Epidermal melanocyte (primary cell): ENCODE data around the gene TNRC6C.
"Not testable (repeated sequence)": the region's sequence is repeated elsewhere in the genome, so short reads cannot be mapped to it uniquely, and the experiment has no call there.

Source experiments
- DNase-seq: peaks from one replicate; pipeline ENCODE4 v3.0.0; 2011; ENCODE audit warnings: low spot score; ENCODE audit not compliant: insufficient read length

Gene TNRC6C

DNA sequence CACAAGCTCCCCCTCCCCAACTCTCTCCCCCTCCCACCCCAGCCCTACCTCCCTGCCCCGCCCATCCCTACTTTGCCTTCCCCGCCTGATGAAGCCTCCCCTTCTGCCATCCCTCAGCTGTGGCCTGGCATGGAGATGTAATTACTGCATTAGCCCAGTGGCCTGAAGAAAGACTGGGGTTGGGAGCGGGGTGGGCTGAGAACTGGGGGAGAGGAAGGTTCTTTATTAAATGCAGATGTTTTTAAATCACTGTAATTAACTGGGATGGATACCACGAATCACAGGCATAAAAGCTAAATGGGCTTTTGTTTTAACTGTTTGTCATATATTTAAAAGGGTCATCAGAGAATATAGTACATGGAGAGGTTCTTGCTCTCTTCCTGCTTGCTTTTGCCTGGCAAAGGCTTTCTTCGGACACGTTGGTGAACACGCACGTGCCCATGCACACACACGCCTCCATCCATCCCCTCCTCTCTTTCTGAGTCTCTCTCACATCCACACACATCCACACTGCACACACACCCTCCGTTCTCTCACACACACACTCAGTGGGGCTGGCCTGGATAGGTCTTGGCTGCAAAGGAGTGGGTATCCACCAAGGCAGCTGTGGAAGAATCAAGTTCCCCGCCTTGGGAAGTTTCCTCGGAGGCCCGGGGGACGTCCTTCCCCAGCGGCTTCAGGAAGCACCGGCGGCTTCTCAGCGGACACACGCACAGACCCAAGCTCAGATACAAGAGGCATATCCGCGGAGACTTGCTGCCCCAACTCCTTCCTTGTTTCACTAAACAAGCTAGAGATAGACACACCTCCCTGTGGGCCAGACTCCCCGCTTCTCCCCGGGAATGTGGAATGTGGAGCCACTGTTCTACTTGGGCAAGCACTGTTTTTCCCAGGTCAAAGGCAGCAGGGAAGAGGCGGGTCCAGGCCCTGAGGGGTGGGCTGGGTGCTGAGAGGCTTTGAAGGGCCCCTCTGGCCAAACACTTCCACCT, 27.4 kb upstream of the TNRC6C start:
- no peak for DNase-seq

DNA sequence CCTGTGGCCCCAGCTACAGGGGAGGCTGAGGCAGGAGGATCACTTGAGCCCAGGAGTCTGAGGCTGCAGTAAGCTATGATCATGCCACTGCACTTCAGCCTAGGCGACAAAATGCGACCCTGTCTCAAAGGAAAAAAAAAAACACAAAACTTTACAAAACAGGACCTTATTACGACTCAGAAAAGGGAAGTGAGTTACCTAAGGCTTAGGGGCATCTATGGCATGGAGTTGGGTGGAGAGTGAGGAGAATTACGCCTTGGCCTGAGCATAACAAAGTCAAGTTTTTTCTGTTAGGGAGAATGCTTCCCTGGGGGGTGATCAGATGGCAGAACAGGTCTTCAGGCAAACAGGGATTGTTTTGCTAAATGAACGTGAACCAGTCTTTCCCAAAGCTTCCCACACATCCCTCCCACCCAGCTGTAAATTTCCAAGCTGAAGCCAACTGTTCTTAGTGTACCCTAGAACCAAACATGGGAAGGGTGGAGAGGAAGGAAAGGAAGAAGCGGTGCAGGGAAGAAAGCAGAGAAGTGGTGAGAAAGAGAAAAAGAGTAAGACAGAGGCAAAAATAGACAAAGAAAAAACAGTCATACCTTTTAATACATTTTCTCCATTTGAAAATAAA, 24.6 kb upstream of the TNRC6C start:
- no peak for DNase-seq

DNA sequence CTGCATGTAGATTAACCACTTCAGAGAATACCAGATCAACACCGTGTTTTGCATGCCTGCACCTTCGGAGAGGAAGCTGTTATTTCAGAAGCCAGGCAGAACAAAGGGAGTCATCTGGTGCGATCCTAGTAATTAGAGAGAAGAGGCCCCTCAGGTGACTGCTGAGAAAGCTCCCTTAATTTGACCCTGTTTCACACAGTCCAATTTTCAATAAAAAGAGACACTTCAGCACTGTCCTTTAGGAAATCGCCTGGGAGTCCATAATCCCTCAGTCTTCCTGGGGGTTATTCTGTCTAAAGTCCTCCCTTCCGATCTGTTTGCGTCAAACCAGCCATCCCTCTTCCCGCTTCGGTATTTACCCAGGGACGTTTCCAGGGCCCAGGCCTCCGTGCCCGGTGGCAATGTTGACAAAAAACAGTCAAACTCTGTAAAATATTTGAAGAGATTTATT, 23.4 kb upstream of the TNRC6C start:
- no peak for DNase-seq

DNA sequence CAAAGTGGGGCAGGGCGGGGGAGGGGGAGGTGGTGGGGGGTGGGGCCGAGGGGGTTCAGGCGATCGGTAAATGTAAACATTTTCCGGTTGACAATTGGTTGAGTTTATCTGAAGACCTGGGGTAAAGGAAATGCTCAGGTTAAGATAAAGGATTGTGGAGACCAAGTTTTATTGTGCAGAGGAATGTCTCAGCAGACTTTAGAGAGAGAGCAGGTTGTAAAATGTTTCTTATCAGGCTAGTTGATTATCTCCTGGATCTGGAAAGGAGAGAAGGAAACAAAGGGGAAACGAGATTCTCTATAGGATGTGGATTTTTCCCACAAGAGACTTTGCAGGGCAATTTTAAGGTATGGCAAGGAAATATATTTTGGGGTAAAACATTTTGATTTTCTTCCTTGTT, 22.8 kb upstream of the TNRC6C start:
- DNase-seq: not testable (repeated sequence)

DNA sequence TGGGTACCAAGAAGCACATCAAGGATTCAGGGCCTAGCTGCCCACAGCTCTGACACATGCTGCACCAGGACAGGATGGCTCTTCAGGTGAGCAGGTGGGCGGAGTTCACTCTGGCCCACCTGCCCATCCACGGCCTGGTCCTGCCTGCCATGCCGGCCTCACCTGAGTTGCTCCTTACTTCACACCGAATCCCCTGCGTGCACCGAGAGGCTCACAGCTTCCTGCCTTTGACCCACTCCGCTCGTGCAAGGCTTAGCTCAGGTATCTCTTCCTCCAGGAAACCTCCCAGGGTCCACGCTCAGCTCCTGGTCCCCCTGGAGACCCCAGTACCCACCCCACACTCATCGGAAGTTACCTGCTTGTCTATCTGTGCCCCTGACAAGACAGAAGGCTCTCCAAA, 21.6 kb upstream of the TNRC6C start:
- no peak for DNase-seq

DNA sequence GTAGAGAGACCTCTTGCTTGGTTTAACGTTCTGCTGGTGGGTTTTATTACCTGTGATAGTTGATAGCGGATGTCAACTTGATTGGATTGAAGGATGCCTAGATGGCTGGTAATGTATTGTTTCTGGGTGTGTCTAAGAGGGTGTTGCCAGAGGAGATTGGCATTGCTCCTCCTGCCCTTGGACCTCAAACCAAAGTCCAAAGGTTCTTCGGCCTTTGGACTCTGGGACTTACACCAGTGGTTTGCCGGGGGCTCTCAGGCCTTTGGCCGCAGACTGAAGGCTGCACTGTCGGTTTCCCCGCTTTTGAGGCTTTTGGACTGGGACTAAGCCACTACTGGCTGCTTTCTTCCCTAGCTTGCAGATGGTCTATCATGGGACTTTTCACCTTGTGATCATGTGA, 17.5 kb upstream of the TNRC6C start:
- DNase-seq: no peak

DNA sequence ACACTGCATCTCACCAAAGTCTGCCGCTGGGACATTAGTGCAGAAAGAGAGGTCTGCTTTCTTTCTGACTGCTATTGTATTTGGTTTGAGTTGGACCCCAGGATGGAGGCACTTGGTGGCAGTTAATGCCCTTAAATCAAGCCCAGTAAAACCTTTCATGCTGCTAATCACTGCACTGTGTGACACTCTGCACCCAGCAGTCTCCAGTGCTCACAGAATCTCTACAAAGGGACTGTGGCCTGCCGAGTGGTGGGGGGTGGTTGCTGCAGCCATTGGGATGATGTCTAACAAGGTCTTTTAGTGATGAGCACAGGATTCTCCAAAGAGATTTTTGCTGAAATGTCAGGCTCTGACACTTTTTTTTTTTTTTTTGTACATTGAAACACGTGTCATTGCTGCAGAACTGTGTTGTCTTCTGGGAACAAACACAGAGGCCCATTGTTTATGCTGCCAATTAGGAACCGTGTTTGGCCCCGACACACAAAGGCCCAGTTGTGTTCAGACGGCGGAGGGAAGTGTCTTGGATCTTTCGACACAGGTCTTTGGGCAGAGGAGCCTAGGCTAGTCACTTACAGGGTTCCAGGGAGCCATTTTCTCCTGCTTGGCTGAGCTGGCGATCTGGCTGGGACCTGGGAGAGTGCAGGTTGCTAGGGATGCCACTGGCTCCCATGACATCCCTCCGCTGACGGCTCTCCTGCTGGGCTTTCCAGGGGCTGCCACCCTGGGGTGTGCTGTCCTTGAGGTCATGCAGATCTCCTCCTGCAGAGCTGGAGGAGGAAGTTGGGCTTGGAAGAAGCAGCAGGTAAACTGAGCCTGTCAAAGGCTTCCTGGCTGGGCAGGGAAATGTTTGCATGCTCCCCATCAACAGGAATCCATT, 16.2 kb upstream of the TNRC6C start:
- DNase-seq: peak; percentile 57

DNA sequence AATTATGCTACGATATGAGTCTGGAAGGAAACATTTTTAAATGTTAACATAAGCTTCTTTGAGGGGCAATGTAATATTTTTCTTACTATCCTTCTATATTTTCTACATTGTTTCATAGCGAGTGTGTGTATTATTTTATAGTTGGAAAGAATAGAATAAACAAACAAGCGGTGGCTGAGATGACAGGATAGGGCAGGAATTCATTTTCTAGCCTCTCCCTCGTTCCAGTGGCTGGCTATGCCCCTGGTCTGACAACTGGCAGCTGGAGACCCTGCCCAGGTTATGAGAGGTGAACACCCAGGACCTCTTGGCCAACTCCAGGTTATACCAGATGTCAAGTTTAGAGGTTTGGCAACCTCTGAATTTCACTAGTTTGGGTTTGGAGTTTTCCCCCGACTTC, 14.5 kb upstream of the TNRC6C start:
- no peak for DNase-seq

DNA sequence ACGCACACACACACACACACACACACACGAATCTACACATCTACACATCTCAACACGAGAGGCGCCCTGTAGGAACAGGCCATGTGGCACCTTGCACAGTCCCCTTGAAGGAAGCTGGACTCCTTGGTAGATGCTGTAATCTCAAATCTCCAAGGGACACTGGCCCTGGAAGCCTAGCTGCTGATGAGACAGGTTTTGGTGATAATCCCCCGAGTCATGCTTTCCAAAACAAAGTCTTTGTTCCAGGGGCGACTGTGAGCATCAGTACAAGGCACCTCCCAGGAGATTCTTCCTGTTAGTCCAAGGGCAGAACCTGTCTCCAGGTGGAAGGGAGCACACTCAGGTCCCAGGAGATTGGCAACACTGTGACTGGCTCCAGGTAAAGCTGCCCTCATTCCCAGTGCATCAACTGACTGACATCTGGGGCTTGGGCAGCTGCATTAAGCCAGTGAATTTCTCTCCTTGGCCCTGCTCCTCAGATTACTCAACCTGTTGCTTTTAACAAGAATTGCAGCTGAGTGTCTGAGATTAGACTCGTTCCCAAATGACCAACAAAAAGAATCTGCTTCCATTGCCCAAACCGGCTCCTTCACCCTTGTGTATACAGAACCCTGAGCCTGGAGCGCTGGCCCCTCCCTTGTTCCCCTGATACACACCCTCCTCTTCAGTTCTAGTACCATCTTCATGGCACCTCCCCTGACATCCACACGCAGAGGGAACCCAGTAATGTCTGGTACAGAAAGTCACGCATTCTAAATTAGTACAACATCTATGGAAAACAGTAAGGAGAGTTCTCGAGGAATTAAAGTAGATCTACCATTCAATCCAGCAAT, 13.9 kb upstream of the TNRC6C start:
- no peak for DNase-seq

DNA sequence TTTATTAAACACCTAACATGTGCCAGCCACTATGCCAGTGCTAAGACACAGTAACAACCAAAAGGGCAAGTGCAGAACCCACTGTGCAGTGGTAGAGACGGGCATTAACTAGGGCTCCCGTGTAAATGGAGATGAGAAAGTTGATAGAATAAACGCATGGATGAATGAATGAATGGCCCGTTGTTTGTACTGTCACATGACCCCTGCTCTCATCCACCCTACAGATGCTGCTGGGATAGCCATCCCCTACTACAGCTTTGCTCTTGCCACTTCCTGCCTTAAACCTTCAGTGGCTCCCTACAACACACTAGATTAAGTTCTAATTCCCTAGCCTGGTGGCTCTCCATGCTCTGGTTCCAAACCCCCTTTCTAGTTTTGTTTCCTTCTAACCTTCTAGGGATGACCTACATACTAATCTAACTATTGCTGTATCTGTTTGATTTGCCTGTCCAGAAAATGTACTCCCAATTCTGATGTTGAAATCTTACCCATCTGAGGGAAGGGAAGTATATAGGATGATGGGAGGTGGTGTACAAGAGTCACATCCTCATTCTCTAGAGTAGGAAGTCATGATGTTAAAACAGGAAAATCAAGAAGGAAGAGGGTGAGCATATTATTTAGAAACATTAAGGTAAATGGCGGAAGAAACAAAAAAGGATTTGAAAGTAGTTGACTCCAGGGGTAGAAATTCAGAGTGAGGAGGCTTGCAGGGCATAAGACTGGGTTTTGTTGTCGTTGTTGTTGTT, 11.4 kb upstream of the TNRC6C start:
- DNase-seq: no peak

DNA sequence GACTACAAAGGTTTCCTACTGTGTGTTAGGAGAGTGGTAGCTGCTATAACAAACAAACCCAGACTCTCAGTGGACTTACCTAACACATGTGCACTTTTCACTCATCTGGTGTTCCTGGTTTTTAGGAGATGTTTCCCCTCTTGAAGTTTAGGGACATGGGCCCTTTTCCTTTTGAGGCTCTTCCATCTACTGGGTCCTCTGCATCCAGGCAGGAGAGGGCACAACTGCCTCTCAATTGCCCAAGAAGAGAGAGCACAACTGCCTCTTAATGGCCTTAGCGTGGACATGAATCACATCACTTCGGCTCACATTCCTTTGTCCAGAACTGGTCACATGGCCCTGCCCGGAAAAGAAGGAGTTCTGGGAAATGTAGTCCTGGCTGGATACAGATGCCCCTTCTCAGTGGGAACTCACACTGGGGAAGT, 9.8 kb upstream of the TNRC6C start:
- no peak for DNase-seq

DNA sequence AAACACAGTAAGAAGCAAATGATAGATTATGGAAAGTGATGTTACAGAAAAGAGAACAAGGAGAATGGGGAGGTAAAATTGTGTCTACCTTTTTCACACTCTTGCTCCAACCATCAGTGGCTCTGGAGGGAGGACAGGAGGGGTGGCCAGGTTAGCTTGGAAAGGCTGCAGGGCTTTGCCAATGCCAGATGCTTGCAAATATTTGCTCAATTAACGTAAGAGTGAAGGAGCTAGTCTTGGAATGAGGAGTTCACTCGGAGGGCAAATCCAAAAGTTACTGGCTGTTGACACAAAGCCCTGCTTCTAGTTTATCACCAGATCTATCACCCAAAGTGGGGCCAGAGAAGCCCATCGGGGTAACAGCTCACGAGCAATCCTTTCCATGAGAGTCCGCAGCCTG, 7.4 kb upstream of the TNRC6C start:
- DNase-seq: no peak

DNA sequence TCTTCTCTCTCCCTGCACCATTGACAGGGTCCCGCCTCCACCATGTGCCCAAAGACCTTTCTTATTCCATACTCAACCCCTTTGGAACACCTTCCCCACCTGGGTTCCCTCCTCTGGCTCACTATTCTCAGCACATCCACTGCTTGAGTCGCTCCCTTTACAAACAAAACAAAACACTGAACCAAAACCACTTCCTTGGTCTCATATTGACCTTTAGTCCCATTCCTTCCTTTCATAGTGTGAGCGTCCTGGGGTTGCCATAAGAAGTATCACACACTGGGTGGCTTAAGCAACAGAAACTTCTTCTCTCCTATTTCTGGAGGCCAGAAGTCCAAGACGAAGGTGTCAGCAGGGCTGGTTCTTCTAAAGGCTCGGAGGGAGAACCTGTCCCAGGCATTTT, 6.1 kb upstream of the TNRC6C start:
- DNase-seq: no peak

DNA sequence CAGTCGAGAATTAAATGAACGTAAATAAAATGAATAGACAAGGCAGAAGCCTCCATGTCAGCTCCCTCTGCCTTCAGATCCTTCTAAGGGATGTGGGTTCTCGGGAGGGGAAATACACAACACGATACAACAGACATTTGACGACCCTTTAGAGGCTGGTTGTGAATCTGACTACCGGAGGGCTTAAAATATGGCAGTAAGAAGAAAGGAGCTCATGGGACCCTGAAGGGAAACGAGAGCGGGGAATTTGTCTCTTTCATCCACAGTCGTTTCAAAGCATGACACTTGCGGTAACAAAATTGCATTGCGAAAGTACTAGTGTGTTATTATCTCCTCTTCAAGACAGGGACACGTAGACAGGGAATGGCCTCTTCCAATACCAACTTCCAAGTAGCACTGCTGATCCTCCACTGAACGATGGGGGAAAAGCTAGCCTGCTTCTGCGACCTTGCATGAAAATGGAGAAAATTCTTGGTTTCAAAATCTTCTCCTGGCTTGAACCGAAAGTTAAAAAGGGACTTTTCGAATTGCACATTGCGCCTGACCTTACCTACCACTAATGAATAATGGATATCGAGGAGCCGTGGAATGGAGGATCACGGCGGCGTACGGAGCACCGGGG, 1.2 kb upstream of the TNRC6C start:
- DNase-seq: no peak

DNA sequence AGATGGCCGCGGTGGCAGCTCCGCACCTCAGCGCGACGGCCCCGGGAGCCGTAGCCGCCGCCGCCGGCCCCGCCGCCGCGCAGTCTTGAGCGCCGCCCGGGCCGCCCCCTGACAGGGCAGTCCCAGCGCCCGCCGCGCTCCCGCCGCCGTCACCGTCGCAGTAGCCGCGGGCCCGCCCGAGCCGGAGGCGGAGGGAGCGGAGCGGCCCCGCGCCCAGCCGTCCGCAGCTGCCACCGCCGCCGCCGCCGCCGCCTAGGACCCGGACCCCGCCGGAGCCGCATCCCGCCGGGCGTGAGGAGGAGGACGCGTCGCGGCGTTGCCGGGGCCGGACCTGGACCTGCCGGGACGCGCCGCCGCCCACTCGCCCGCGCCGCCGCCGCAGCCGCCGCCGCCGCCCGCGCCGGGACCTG, 218 bp downstream of the TNRC6C start:
- no peak for DNase-seq

DNA sequence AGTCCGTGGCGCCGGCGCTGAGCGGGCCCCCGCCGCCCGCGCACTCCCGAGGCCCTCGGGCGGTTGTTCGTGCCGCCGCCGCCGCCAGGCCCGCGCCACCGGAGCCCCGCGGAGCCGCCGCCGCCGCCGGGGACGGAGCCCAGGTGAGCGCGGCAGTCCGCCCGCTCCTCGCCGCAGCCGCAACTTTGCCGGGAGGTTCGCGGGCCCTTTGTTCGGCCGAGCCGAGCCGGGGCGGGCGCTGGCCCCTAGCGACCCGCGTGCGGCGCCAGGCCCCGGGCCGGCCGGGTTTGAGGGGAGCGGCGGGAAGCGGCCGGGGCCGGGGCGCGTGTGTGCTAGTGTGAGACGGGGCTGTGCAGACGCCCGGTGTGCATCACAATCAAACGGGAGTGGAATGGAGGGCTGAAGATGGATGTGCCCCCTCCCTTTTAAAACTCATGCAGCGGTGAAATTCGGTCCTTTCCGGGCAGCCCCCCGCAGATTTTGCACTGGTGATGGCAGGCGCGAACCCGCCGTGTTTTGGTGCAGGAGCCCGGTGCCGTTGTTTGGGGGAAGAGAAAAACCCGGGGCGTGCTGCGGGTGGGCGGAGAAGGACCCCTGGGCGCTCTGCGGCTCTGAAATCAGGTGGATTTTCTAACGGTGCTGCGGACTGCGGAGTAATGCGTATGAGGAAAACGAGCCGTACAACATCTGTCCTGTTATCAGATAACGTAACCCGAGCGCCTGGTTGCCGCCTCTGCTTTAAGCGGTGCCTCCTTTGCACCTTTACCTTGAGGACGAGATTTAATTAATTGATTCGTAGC, 823 bp downstream of the TNRC6C start:
- no peak for DNase-seq

DNA sequence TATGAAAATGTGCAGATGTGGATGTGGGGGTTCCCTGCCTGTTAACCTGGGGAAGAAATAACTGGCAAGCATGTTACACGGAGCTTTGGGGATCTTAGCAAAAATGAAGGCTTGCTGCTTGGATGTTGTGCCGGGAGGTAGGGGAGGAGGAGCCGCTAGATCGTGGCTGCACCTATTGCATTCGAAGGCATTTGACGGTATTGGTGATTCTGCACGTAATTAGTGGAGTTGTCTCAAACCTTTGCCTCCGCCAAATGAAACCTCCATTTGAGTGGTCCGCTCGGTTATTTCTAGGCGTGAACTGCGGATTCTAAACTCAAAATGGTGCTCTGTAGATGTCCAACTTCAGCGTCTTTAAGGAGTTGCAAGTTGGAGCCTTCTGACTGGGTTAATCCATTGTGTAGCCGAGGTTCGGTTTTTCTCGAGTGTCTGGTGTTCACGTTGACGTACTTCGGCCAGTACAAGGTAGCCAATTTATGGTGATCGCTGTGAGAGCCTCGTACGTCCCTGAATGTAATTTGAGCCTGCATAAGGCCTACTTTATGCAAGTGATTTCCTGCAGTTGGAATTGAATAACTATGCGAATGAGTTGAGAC, 1.5 kb downstream of the TNRC6C start:
- no peak for DNase-seq

DNA sequence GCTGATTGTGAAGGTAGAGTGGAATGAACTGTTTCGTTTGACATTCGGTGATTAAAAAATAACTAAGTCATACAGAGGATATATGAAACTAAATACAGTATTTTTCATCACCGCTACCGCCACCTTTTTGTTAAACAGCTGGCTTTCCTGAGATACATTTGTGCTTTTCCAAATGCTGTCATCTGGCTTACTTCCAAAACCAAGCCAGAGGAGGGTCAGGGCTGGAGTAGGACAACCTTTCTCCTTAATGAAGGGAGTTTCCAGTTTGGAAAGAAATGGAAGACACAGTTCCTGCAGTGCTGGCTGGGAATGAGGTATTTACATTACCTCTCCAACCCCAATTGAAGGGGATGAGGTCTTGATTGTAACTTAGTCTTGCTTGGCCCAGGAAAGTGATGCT, 3.2 kb downstream of the TNRC6C start:
- no peak for DNase-seq
